Thoracic aorta (tissue), 2 donors: ENCODE data around the gene MYLK3. TPM values are rescaled to one million over a fixed set of nuclear protein-coding genes. Genes with fewer than 3 reads are reported as not detected.

Experiments
- ATAC-seq: fragments of 150-250 bp; one replicate; pipeline ENCODE4 v1.8.0; 2017; ENCODE audit warnings: low read depth; ENCODE audit not compliant: insufficient number of reproducible peaks, low FRiP score
- DNase-seq: peaks from one replicate; pipeline ENCODE4 v3.0.0-alpha.2; 2020; ENCODE audit warnings: low spot score
- H3K27ac ChIP-seq, 2 donors: fragments of 200-600 bp; sonication (generic); 1 replicate in 1 of 2; 2 replicates in 1 of 2; pipeline ENCODE4 v1.5.1; 2016; ENCODE audit warnings: mild to moderate bottlenecking in 2 of 2, moderate library complexity in 2 of 2
- H3K27me3 ChIP-seq: fragments of 200-600 bp; sonication (generic); replicated peaks from 2 replicates; pipeline ENCODE4 v1.6.0; 2016; ENCODE audit warnings: mild to moderate bottlenecking; ENCODE audit not compliant: insufficient read depth
- H3K36me3 ChIP-seq: fragments of 200-600 bp; sonication (generic); one replicate; pipeline ENCODE4 v1.5.1; 2016
- H3K4me1 ChIP-seq, 2 donors: fragments of 200-600 bp; sonication (generic); 1 replicate in 1 of 2; 2 replicates in 1 of 2; pipeline versions ENCODE4 v1.5.1 to v1.6.0; 2016; ENCODE audit warnings: low read depth in 2 of 2, mild to moderate bottlenecking in 1 of 2; ENCODE audit not compliant: control insufficient read depth in 1 of 2
- H3K4me3 ChIP-seq: fragments of 200-600 bp; sonication (generic); 2 replicates; pipeline ENCODE4 v1.5.1; 2016; ENCODE audit warnings: mild to moderate bottlenecking
- H3K9me3 ChIP-seq: fragments of 200-600 bp; sonication (generic); 2 replicates; pipeline ENCODE4 v1.5.1; 2016
- CTCF ChIP-seq: fragments of 200-600 bp; sonication (generic); IDR thresholded peaks from one replicate; pipeline ENCODE4 v1.5.1; 2019; ENCODE audit warnings: antibody characterized with exemption
- total RNA-seq, 2 donors: library from RNA; depleted of rRNA; stranded (reverse); fragments of >200 nt; gene quantifications; one replicate each; pipeline versions ENCODE4 v1.1.0 to v1.2.3, GENCODE V29; 2016

The MYLK3 gene
- total RNA-seq, 2 donors from 2014 or later: 0.14 to 3.0 TPM

- ATAC-seq: no peak
- no peak for DNase-seq
Observed at GRCh38 chr16:46691726-46692125, 56.4 kb downstream of the MYLK3 start.

GRCh38 chr16:46690281-46691178 is 57.6 kb downstream of the MYLK3 start:
- no peak overlapping the region for H3K27ac ChIP-seq

More at GRCh38 chr16:46691726-46692125, 56.4 kb downstream of the MYLK3 start:
- TF ChIP-seq CTCF: no peak
- H3K9me3 ChIP-seq: no peaks in the 10 kb centered on the region
- no peak overlapping the region for H3K27ac ChIP-seq
- no peaks in the 10 kb centered on the region for H3K36me3 ChIP-seq
- peaks cover 20 to 25% of the 10 kb centered on the region in 2 donors for H3K4me1 ChIP-seq
- H3K27me3 ChIP-seq: no peaks in the 10 kb centered on the region
- no peak overlapping the region for H3K4me3 ChIP-seq

GRCh38 chr16:46689365-46690280 is 58.5 kb downstream of the MYLK3 start, which contains the start of gene ORC6:
ORC6 (plus strand) TSS chr16:46689659; CDS start chr16:46689706, 47 bp downstream.
- peak; percentile 97 for ATAC-seq

More at GRCh38 chr16:46690281-46691178, 57.6 kb downstream of the MYLK3 start:
- H3K9me3 ChIP-seq: no peaks in the 10 kb centered on the region
- no peaks in the 10 kb centered on the region for H3K27me3 ChIP-seq
- H3K4me3 ChIP-seq: peak overlapping the region; percentile 76
- H3K4me1 ChIP-seq: peaks cover 20 to 32% of the 10 kb centered on the region in 2 donors
- no peak for ATAC-seq
- no peak for TF ChIP-seq CTCF
- DNase-seq: no peak
- H3K36me3 ChIP-seq: no peaks in the 10 kb centered on the region

GRCh38 chr16:46688654-46689364 is 59.3 kb downstream of the MYLK3 start, which contains the start of gene VPS35:
VPS35 (minus strand) TSS chr16:46689178; CDS start chr16:46689133, 45 bp downstream.
- Histone ChIP-seq H3K36me3 (no peaks in the 10 kb centered on the region), H3K4me1 (peaks cover 20 to 32% of the 10 kb centered on the region in 2 donors), H3K9me3 (no peaks in the 10 kb centered on the region), H3K27me3 (no peaks in the 10 kb centered on the region), H3K4me3 (peak within 1 kb of the TSS; percentile 76), H3K27ac (peak within 1 kb of the TSS; percentile 95 to 96)
- ATAC-seq: peak; percentile 100
- DNase-seq: peak; percentile 99
- TF ChIP-seq CTCF: no peak

More at GRCh38 chr16:46689365-46690280, 58.5 kb downstream of the MYLK3 start, which contains the start of gene ORC6:
- no peaks in the 10 kb centered on the region for H3K27me3 ChIP-seq
- H3K36me3 ChIP-seq: no peaks in the 10 kb centered on the region
- TF ChIP-seq CTCF: peak; percentile 12
- no peaks in the 10 kb centered on the region for H3K9me3 ChIP-seq
- H3K4me1 ChIP-seq: peaks cover 20 to 32% of the 10 kb centered on the region in 2 donors
- peak within 1 kb of the TSS; percentile 95 to 96 for H3K27ac ChIP-seq
- peak; percentile 97 for DNase-seq
- H3K4me3 ChIP-seq: peak within 1 kb of the TSS; percentile 76
